Loucy (cell line): ENCODE data around the gene THOP1.
"Not testable (repeated sequence)": the region's sequence is repeated elsewhere in the genome, so short reads cannot be mapped to it uniquely, and the experiment has no call there.

Experiments
- H2AFZ ChIP-seq: fragments of 200-600 bp; sonication (generic); 2 replicates; pipeline ENCODE4 v1.6.0; 2016; ENCODE audit warnings: antibody characterized with exemption, mild to moderate bottlenecking, low read length, moderate library complexity
- H3F3A ChIP-seq: fragments of 200-600 bp; 2 replicates; pipeline ENCODE4 v1.6.0; 2016; ENCODE audit warnings: antibody characterized with exemption, low read depth, mild to moderate bottlenecking
- H3K27me3 ChIP-seq: fragments of 200-600 bp; sonication (generic); 2 replicates; pipeline ENCODE4 v1.6.1; 2014; ENCODE audit warnings: low read length, mild to moderate bottlenecking; ENCODE audit not compliant: insufficient read depth, poor library complexity, severe bottlenecking
- H3K36me3 ChIP-seq: fragments of 200-600 bp; sonication (generic); 2 replicates; pipeline ENCODE4 v1.6.1; 2016; ENCODE audit warnings: low read length; ENCODE audit not compliant: insufficient read depth
- H3K4me1 ChIP-seq: fragments of 200-600 bp; sonication (generic); 2 replicates; pipeline ENCODE4 v1.5.1; 2014; ENCODE audit warnings: low read length, mild to moderate bottlenecking; ENCODE audit not compliant: insufficient read depth, poor library complexity, severe bottlenecking
- H3K4me2 ChIP-seq: fragments of 200-600 bp; sonication (generic); 2 replicates; pipeline ENCODE4 v1.6.0; 2014; ENCODE audit warnings: antibody characterized with exemption, low read length, low read depth, mild to moderate bottlenecking; ENCODE audit not compliant: poor library complexity, severe bottlenecking
- H3K4me3 ChIP-seq: fragments of 200-600 bp; sonication (generic); 2 replicates; pipeline ENCODE4 v1.5.1; 2014; ENCODE audit warnings: low read length, mild to moderate bottlenecking, mixed read lengths; ENCODE audit not compliant: poor library complexity, severe bottlenecking
- H3K79me2 ChIP-seq: fragments of 200-600 bp; sonication (generic); 2 replicates; pipeline ENCODE4 v1.6.1; 2014; ENCODE audit warnings: low read length; ENCODE audit not compliant: insufficient read depth
- H3K9ac ChIP-seq: fragments of 200-600 bp; sonication (generic); 2 replicates; pipeline ENCODE4 v1.6.0; 2014; ENCODE audit warnings: mild to moderate bottlenecking, low read depth, low read length, moderate library complexity; ENCODE audit not compliant: poor library complexity, severe bottlenecking
- H3K9me2 ChIP-seq: fragments of 200-600 bp; sonication (generic); replicated peaks from 2 replicates; pipeline ENCODE4 v1.6.1; 2016; ENCODE audit warnings: low read depth, low read length, mixed read lengths
- H3K9me3 ChIP-seq: fragments of 200-600 bp; sonication (generic); 2 replicates; pipeline ENCODE4 v1.6.1; 2014; ENCODE audit warnings: mild to moderate bottlenecking, antibody characterized with exemption, low read length, low read depth; ENCODE audit not compliant: insufficient read depth
- H4K20me1 ChIP-seq: fragments of 200-600 bp; sonication (generic); 2 replicates; pipeline ENCODE4 v1.6.0; 2014; ENCODE audit warnings: antibody characterized with exemption, low read length, mild to moderate bottlenecking; ENCODE audit not compliant: insufficient read depth, poor library complexity, severe bottlenecking
- EZH2phosphoT487 ChIP-seq: fragments of 200-600 bp; IDR thresholded peaks from 2 replicates; pipeline ENCODE4 v1.6.1; 2018; ENCODE audit warnings: antibody characterized with exemption, mild to moderate bottlenecking, moderate library complexity, borderline replicate concordance
- TF ChIP-seq, protein P1 (sequence below): fragments of 200-600 bp; sonication (generic); conservative IDR thresholded peaks from 2 replicates; pipeline ENCODE4 v1.5.1; 2014; ENCODE audit warnings: mild to moderate bottlenecking, antibody characterized with exemption, low read length

Gene THOP1

DNA sequence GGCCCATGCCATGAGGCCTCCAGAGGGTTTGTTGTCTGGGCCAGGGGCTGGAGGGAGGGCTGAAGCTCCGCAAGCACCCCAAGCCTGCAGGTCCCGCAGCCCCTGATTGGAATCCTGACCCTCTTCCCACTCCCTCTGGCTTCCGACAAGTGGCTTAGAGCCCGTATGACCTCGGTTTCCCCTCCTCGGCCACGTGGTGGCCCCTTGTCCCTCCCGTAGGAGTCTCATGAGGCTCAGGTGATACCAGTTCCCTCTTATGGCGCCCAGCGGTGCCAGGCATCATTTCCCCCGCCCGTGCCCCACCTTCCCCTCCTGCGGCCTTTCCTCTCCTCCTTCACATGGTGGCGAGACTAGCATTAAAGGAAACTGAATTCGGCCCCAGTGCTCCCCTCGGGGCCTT, 6.1 kb downstream of the THOP1 start:
- no peaks in the 10 kb centered on the region for H3K9me3 ChIP-seq
- H3K4me2 ChIP-seq, result no peak overlapping the region
- peaks cover 11% of the 10 kb centered on the region; the same call in 1 of the 2 replicates for H3K36me3 ChIP-seq
- H3K79me2 ChIP-seq, result peaks cover 34% of the 10 kb centered on the region
- H3K4me3 ChIP-seq, result no peak overlapping the region
- no peaks in the 10 kb centered on the region for H3F3A ChIP-seq
- no peaks in the 10 kb centered on the region for H3K27me3 ChIP-seq
- peaks cover 10% of the 10 kb centered on the region for H3K4me1 ChIP-seq
- H3K9me2 ChIP-seq, result no peaks in the 10 kb centered on the region
- H2AFZ ChIP-seq, result no peak overlapping the region
- H4K20me1 ChIP-seq, result peaks cover 3% of the 10 kb centered on the region
- no peak overlapping the region for H3K9ac ChIP-seq
- TF ChIP-seq EZH2phosphoT487, result no peak
- TF ChIP-seq, protein P1, sequence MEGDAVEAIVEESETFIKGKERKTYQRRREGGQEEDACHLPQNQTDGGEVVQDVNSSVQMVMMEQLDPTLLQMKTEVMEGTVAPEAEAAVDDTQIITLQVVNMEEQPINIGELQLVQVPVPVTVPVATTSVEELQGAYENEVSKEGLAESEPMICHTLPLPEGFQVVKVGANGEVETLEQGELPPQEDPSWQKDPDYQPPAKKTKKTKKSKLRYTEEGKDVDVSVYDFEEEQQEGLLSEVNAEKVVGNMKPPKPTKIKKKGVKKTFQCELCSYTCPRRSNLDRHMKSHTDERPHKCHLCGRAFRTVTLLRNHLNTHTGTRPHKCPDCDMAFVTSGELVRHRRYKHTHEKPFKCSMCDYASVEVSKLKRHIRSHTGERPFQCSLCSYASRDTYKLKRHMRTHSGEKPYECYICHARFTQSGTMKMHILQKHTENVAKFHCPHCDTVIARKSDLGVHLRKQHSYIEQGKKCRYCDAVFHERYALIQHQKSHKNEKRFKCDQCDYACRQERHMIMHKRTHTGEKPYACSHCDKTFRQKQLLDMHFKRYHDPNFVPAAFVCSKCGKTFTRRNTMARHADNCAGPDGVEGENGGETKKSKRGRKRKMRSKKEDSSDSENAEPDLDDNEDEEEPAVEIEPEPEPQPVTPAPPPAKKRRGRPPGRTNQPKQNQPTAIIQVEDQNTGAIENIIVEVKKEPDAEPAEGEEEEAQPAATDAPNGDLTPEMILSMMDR, result no peak

DNA sequence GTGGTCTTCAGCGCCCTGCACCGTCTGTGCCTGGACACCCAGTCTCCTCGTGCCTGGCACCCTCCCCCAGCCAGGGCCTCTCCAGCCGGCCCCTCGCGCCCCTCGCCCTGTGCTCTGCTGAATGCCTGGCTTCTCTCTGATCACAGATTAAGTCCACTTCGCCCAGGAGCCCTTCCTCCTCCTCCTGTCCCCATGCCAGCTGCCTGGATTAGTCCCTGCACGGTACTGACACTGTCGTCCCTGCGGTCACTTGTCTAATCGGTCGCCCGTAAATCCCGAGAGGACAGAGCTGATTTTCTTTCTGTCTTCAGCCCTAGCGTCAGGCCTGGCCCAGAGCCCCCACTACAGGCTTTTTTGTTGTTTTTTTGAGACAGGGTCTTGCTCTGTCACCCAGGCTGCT, 6.6 kb downstream of the THOP1 start:
- Histone ChIP-seq H2AFZ (no peak overlapping the region), H3K9ac (no peak overlapping the region), H3K36me3 (peaks cover 11% of the 10 kb centered on the region; the same call in 1 of the 2 replicates), H3K9me3 (no peaks in the 10 kb centered on the region), H3F3A (no peaks in the 10 kb centered on the region), H3K4me2 (no peak overlapping the region), H3K4me1 (peaks cover 10% of the 10 kb centered on the region), H3K79me2 (peaks cover 30% of the 10 kb centered on the region), H4K20me1 (peaks cover 3% of the 10 kb centered on the region), H3K27me3 (no peaks in the 10 kb centered on the region), H3K9me2 (no peaks in the 10 kb centered on the region), H3K4me3 (no peak overlapping the region)
- no peak for TF ChIP-seq EZH2phosphoT487
- TF ChIP-seq, protein P1, result no peak

- H3K9ac ChIP-seq, H3K4me2 ChIP-seq, H3K4me1 ChIP-seq, H2AFZ ChIP-seq, H3K9me2 ChIP-seq, H3K27me3 ChIP-seq, H3K9me3 ChIP-seq, H3K4me3 ChIP-seq, H4K20me1 ChIP-seq, H3F3A ChIP-seq: not testable (repeated sequence)
- peaks cover 22% of the 10 kb centered on the region for H3K79me2 ChIP-seq
- H3K36me3 ChIP-seq, result peaks cover 11% of the 10 kb centered on the region; the same call in 1 of the 2 replicates
Measured at GRCh38 chr19:2792666-2793065, 7.4 kb downstream of the THOP1 start.

- H3F3A ChIP-seq, result no peaks in the 10 kb centered on the region
- no peak overlapping the region for H2AFZ ChIP-seq
- H3K4me1 ChIP-seq, result no peaks in the 10 kb centered on the region
- TF ChIP-seq, protein P1, result no peak
- TF ChIP-seq EZH2phosphoT487, result no peak
- no peaks in the 10 kb centered on the region for H3K9me2 ChIP-seq
- no peaks in the 10 kb centered on the region for H3K27me3 ChIP-seq
- no peak overlapping the region for H3K9ac ChIP-seq
- no peak overlapping the region for H3K4me2 ChIP-seq
- no peaks in the 10 kb centered on the region for H3K9me3 ChIP-seq
- H3K36me3 ChIP-seq, result peaks cover 11% of the 10 kb centered on the region; the same call in 1 of the 2 replicates
- H4K20me1 ChIP-seq, result no peaks in the 10 kb centered on the region
- H3K4me3 ChIP-seq, result no peak overlapping the region
- peaks cover 17% of the 10 kb centered on the region for H3K79me2 ChIP-seq
Measured at GRCh38 chr19:2793126-2793525, 7.8 kb downstream of the THOP1 start.
